ENCODE data around the gene CLASP1. TPM values are rescaled to one million over a fixed set of nuclear protein-coding genes. Genes with fewer than 3 reads are reported as not detected.
"Not testable (repeated sequence)": the region's sequence is repeated elsewhere in the genome, so short reads cannot be mapped to it uniquely, and the experiment has no call there.

Gene CLASP1
- total RNA-seq, 2 experiments from 2014 or later: 44.7 to 45.5 TPM

DNA sequence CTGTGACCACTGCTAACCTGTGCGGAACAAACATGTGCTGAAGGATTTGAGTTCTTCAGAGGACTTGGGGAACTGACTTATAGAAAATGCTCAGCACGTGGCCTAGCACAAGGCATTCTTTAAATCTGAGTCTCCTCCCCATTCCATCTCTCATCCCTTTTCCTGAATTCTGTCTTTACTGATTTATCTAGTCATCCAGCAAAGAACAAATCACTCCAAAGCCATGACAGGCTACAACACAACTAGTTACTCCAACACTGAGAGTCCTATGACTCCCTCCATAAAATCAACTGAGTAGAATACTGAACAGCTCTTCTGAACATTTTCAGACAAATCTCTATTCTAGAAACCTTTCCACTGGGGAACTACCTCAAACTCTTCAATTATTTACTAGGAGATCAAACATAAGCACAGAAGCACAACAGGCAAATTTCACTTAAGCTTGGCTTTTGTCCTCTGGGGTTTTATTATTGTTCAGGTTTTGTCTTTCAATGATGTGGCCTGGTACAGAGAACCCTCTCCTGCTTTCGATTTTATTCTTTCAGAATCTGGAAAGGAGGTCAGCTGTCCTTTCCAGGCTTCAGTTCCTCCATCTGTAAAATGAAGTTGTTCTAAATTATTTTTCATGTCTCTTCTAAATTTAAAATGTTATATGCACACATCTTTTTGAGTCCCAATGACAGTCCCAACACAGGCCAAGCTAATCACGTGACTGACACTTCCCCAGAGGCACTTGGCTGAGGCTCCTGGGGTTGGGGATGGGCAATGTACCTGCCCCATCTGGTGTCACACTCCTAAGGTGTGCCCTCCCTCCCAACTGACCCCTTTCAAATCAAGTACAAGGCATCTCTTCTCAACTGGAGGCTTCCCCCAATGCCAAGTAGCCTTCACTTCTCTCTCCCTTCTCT, 86.7 kb downstream of the CLASP1 start:
- Mint-ChIP-seq H3K9me3 (peaks cover 5% of the 10 kb centered on the region), H3K27ac (no peak overlapping the region)

GRCh38 chr2:121561617-121562268, 87.5 kb downstream of the CLASP1 start:
- DNase-seq: no peak
- no peak overlapping the region for H3K4me3 Mint-ChIP-seq
- H3K4me1 Mint-ChIP-seq: peaks cover 46% of the 10 kb centered on the region
- H3K9me3 Mint-ChIP-seq: peaks cover 5% of the 10 kb centered on the region
- peak overlapping the region; percentile 18 for H3K27ac Mint-ChIP-seq
- H3K27me3 Mint-ChIP-seq: no peaks in the 10 kb centered on the region
- H3K36me3 Mint-ChIP-seq: peaks cover 21% of the 10 kb centered on the region

More for the DNA sequence above, 86.7 kb downstream of the CLASP1 start:
- H3K36me3 Mint-ChIP-seq: peaks cover 21% of the 10 kb centered on the region
- no peak overlapping the region for H3K4me3 Mint-ChIP-seq
- H3K27me3 Mint-ChIP-seq: no peaks in the 10 kb centered on the region
- no peak for DNase-seq
- peaks cover 50% of the 10 kb centered on the region for H3K4me1 Mint-ChIP-seq

DNA sequence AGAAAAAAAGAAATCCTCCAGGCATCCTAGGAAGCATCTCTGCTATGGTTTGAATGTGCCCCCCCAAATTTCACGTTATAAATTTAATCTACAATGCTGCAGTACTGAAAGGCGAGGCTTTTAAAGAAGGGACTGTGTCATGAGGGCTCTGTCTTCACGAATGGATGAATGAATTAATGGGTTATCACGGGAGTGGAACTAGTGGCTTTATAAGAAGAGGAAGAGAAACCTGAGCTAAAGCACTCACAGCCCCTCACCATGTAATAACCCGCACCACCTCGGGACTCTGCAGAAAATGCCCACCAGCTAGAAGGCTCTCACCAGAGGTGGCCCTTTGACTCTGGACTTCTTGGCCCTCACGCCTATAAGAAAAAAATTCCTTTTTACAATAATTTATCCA, 90.9 kb downstream of the CLASP1 start:
- no peak for DNase-seq
- Mint-ChIP-seq H3K9me3 (no peaks in the 10 kb centered on the region), H3K27me3 (no peaks in the 10 kb centered on the region), H3K27ac (no peak overlapping the region), H3K4me1 (peaks cover 32% of the 10 kb centered on the region), H3K36me3 (peaks cover 4% of the 10 kb centered on the region), H3K4me3 (no peak overlapping the region)

GRCh38 chr2:121555008-121555407, 94.3 kb downstream of the CLASP1 start:
- Mint-ChIP-seq H3K4me3 (no peak overlapping the region), H3K27ac (no peak overlapping the region), H3K27me3 (no peaks in the 10 kb centered on the region), H3K9me3 (peaks cover 19% of the 10 kb centered on the region), H3K36me3 (peaks cover 21% of the 10 kb centered on the region), H3K4me1 (peaks cover 39% of the 10 kb centered on the region)
- no peak for DNase-seq

- peaks cover 49% of the 10 kb centered on the region for H3K4me1 Mint-ChIP-seq
- H3K4me3 Mint-ChIP-seq: not testable (repeated sequence)
Observed at GRCh38 chr2:121552477-121553180, 96.6 kb downstream of the CLASP1 start.

DNA sequence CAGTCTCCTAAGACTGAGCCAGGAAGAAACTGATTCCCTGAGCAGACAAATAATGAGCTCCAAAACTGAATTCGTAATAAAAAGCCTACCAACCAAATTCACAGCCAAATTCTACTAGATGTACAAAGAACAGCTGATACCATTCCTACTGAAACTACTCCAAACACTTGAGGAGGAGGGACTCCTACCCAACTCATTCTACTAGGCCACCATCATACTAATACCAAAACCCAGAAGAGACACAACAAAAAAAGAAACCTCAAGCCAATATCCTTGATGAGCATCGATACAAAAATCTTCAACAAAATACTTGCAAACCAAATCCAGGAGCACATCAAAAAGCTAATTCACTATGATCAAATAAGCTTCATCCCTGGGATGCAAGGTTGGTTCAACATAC, 98.6 kb downstream of the CLASP1 start:
- H3K9me3 Mint-ChIP-seq: peaks cover 33% of the 10 kb centered on the region
- peaks cover 48% of the 10 kb centered on the region for H3K4me1 Mint-ChIP-seq
- no peak overlapping the region for H3K4me3 Mint-ChIP-seq
- H3K27me3 Mint-ChIP-seq: no peaks in the 10 kb centered on the region
- DNase-seq: no peak
- H3K27ac Mint-ChIP-seq: no peak overlapping the region
- H3K36me3 Mint-ChIP-seq: peaks cover 41% of the 10 kb centered on the region

More at GRCh38 chr2:121552477-121553180, 96.6 kb downstream of the CLASP1 start:
- peaks cover 33% of the 10 kb centered on the region for H3K9me3 Mint-ChIP-seq
- H3K36me3 Mint-ChIP-seq: peaks cover 38% of the 10 kb centered on the region
- not testable (repeated sequence) for H3K27me3 Mint-ChIP-seq, DNase-seq, H3K27ac Mint-ChIP-seq

DNA sequence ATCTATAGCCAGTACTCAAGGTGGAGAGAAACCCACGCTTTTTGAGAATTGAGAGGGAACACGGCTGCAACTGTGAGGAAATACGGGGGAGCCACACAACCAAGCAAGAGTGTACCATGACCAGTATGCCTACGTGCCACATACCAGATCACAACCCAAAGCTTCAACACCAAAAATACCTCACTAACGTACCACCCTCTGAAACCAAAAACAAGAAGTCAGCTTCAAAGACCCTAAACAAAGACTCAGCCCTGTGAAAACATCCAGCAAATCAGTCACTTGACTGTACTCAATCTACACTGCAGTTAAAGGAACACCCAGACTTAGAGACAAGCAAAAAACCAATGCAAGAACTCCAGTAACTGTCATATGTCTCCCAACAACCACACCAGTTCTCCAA, 101.6 kb downstream of the CLASP1 start:
- Mint-ChIP-seq H3K27me3 (no peaks in the 10 kb centered on the region), H3K4me1 (peaks cover 50% of the 10 kb centered on the region), H3K9me3 (peaks cover 30% of the 10 kb centered on the region), H3K4me3 (no peak overlapping the region), H3K36me3 (peaks cover 41% of the 10 kb centered on the region), H3K27ac (no peak overlapping the region)
- DNase-seq: no peak

GRCh38 chr2:121545913-121546312, 103.3 kb downstream of the CLASP1 start:
- Mint-ChIP-seq H3K4me1 (peaks cover 38% of the 10 kb centered on the region), H3K27me3 (no peaks in the 10 kb centered on the region), H3K36me3 (peaks cover 32% of the 10 kb centered on the region), H3K27ac (peak overlapping the region; percentile 60), H3K9me3 (peaks cover 22% of the 10 kb centered on the region), H3K4me3 (no peak overlapping the region)
- DNase-seq: no peak

DNA sequence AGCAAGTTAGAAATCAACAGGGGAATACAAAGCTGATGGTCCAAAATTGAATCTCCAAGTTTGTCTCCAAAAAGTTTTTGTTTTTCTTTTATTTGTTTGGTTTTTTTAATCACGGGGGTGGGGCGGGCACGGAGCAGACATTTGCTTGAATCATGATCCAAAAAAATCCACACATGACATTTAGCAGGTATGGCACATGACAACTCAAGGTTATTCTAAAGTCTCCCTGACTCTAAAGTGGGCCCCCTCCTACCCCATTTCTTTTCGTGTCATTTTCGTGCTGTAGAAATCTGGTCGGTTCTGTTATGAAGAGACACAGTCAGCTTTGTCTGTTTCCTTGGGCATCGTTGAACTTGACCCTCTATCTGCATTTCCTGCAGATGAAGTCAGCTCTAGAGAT, 104.0 kb downstream of the CLASP1 start:
- DNase-seq: no peak
- Mint-ChIP-seq H3K27ac (peak overlapping the region; percentile 52), H3K36me3 (peaks cover 26% of the 10 kb centered on the region), H3K4me3 (no peak overlapping the region), H3K4me1 (peaks cover 32% of the 10 kb centered on the region), H3K9me3 (peaks cover 16% of the 10 kb centered on the region), H3K27me3 (no peaks in the 10 kb centered on the region)

GRCh38 chr2:121541495-121541894, 107.8 kb downstream of the CLASP1 start:
- Mint-ChIP-seq H3K9me3 (no peaks in the 10 kb centered on the region), H3K27ac (no peak overlapping the region), H3K4me1 (peaks cover 37% of the 10 kb centered on the region), H3K36me3 (peaks cover 6% of the 10 kb centered on the region), H3K27me3 (no peaks in the 10 kb centered on the region), H3K4me3 (no peak overlapping the region)
- no peak for DNase-seq

- H3K27me3 Mint-ChIP-seq: no peaks in the 10 kb centered on the region
- H3K36me3 Mint-ChIP-seq: peaks cover 6% of the 10 kb centered on the region
- DNase-seq: no peak
- no peak overlapping the region for H3K4me3 Mint-ChIP-seq
- H3K27ac Mint-ChIP-seq: no peak overlapping the region
- no peaks in the 10 kb centered on the region for H3K9me3 Mint-ChIP-seq
- peaks cover 27% of the 10 kb centered on the region for H3K4me1 Mint-ChIP-seq
Observed at GRCh38 chr2:121539750-121540469, 109.4 kb downstream of the CLASP1 start.

- peak overlapping the region; percentile 8 for H3K27ac Mint-ChIP-seq
- no peaks in the 10 kb centered on the region for H3K27me3 Mint-ChIP-seq
- H3K4me1 Mint-ChIP-seq: peaks cover 39% of the 10 kb centered on the region
- peaks cover 4% of the 10 kb centered on the region for H3K36me3 Mint-ChIP-seq
- no peaks in the 10 kb centered on the region for H3K9me3 Mint-ChIP-seq
- H3K4me3 Mint-ChIP-seq: no peak overlapping the region
- no peak for DNase-seq
Observed at GRCh38 chr2:121536850-121537557, 112.3 kb downstream of the CLASP1 start.

DNA sequence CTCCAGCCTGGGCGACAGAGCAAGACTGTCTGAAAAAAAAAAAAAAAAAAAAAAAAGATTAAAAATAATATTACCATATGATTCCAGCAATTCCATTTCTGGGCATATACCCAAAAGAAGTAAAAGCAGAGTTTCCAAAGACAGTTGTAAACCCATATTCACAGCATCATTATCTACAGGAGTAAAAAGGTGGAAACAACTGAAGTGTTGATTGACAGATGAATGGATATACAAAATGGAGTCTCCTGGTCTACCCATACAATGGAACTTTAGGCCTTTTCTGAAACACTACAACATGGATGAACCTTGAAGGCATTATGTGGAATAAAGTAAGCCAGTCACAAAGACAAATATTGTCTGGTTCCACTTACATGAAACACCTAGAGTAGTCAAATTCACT, 112.9 kb downstream of the CLASP1 start:
- peaks cover 4% of the 10 kb centered on the region for H3K36me3 Mint-ChIP-seq
- H3K4me3 Mint-ChIP-seq: no peak overlapping the region
- peaks cover 43% of the 10 kb centered on the region for H3K4me1 Mint-ChIP-seq
- no peak overlapping the region for H3K27ac Mint-ChIP-seq
- DNase-seq: no peak
- no peaks in the 10 kb centered on the region for H3K9me3 Mint-ChIP-seq
- no peaks in the 10 kb centered on the region for H3K27me3 Mint-ChIP-seq

DNA sequence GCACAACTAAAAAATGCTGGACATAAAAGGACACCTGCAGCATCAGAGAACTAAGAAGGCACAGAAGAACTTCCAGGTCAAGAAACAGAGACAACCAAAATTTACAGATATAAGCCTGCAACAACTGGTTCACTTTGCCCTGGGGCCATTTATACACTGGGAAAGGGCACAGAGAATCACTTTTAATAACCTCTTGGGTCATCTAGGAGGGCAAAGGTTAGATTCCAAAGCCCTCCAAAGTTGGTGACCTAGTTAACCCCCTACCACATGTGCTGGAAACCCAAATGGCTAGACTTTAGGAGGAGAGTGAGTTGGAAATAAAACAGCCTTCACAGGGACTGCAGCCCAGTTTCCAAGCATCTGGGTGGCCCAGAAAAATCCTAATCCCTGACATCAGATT, 115.3 kb downstream of the CLASP1 start:
- Mint-ChIP-seq H3K4me3 (no peak overlapping the region), H3K27ac (no peak overlapping the region), H3K27me3 (no peaks in the 10 kb centered on the region), H3K4me1 (peaks cover 44% of the 10 kb centered on the region), H3K9me3 (no peaks in the 10 kb centered on the region), H3K36me3 (peaks cover 5% of the 10 kb centered on the region)
- no peak for DNase-seq

Measured in activated naive CD8-positive, alpha-beta T cell treated with anti-CD3 and anti-CD28 coated beads for 36 hours (primary cell).